SU-DHL-6 (cell line): ENCODE measurements around the gene RAE1.
A peak's percentile ranks its signal among the peaks of the same experiment; 100 is the strongest.

ENCODE experiments used
- H2AFZ ChIP-seq: fragments of 200-600 bp; sonication (generic); 2 replicates; pipeline ENCODE4 v1.6.1; 2014; ENCODE audit warnings: low read depth, mild to moderate bottlenecking, moderate library complexity, mixed read lengths, antibody characterized with exemption, low read length; ENCODE audit not compliant: severe bottlenecking
- H3F3A ChIP-seq: fragments of 200-600 bp; shearing (Covaris generic); 2 replicates; pipeline ENCODE4 v1.6.0; 2016; ENCODE audit warnings: antibody characterized with exemption, mild to moderate bottlenecking; ENCODE audit not compliant: insufficient read depth
- H3K27ac ChIP-seq: fragments of 200-600 bp; sonication (generic); 2 replicates; pipeline ENCODE4 v1.5.1; 2016; ENCODE audit warnings: low read depth, mild to moderate bottlenecking, low read length, moderate library complexity, mixed read lengths
- H3K27me3 ChIP-seq: fragments of 200-600 bp; sonication (generic), shearing (Covaris generic); 2 replicates; pipeline ENCODE4 v1.6.0; 2014; ENCODE audit warnings: mild to moderate bottlenecking, low read length
- H3K36me3 ChIP-seq: fragments of 200-600 bp; sonication (generic); 2 replicates; pipeline ENCODE4 v1.6.1; 2014; ENCODE audit warnings: mild to moderate bottlenecking, low read length, mixed read lengths
- H3K4me2 ChIP-seq: fragments of 300-600, 200-600 bp; shearing (Covaris generic), sonication (generic); 2 replicates; pipeline ENCODE4 v1.6.0; 2014; ENCODE audit warnings: low read length, low read depth, mild to moderate bottlenecking; ENCODE audit not compliant: poor library complexity, severe bottlenecking
- H3K4me3 ChIP-seq: fragments of 200-600 bp; sonication (generic); 2 replicates; pipeline ENCODE4 v1.5.1; 2014; ENCODE audit warnings: antibody characterized with exemption, low read length, mild to moderate bottlenecking, mixed read lengths; ENCODE audit not compliant: insufficient read depth, poor library complexity, severe bottlenecking
- H3K79me2 ChIP-seq: fragments of 200-600 bp; sonication (generic); 2 replicates; pipeline ENCODE4 v1.6.1; 2014; ENCODE audit warnings: mild to moderate bottlenecking, low read length, moderate library complexity; ENCODE audit not compliant: insufficient read depth
- H3K9ac ChIP-seq: fragments of 200-600 bp; sonication (generic); 2 replicates; pipeline ENCODE4 v1.7.0; 2014; ENCODE audit warnings: mild to moderate bottlenecking, low read length
- H3K9me2 ChIP-seq: fragments of 200-600 bp; sonication (generic); replicated peaks from 2 replicates; pipeline ENCODE4 v1.6.1; 2014; ENCODE audit warnings: low read length; ENCODE audit not compliant: insufficient read depth
- H3K9me3 ChIP-seq: fragments of 200-600 bp; sonication (generic); 2 replicates; pipeline ENCODE4 v1.6.1; 2014; ENCODE audit warnings: low read length, mixed read lengths; ENCODE audit not compliant: insufficient read depth
- H4K20me1 ChIP-seq: fragments of 200-600 bp; sonication (generic); 2 replicates; pipeline ENCODE4 v1.6.1; 2014; ENCODE audit warnings: low read depth, mild to moderate bottlenecking, antibody characterized with exemption, low read length, moderate library complexity, mixed read lengths
- EZH2phosphoT487 ChIP-seq: fragments of 200-600 bp; sonication (generic), shearing (Covaris generic); conservative IDR thresholded peaks from 2 replicates; pipeline ENCODE4 v1.6.1; 2018; ENCODE audit warnings: mild to moderate bottlenecking, antibody characterized with exemption, low read length, moderate library complexity, mixed read lengths
- TF ChIP-seq, protein P1 (sequence below): fragments of 200-600 bp; sonication (generic); IDR thresholded peaks from one replicate; pipeline ENCODE4 v1.5.1; 2017; ENCODE audit warnings: antibody characterized with exemption, mild to moderate bottlenecking, low read length, moderate library complexity; ENCODE audit not compliant: insufficient read depth, poor library complexity, severe bottlenecking

The RAE1 gene

DNA sequence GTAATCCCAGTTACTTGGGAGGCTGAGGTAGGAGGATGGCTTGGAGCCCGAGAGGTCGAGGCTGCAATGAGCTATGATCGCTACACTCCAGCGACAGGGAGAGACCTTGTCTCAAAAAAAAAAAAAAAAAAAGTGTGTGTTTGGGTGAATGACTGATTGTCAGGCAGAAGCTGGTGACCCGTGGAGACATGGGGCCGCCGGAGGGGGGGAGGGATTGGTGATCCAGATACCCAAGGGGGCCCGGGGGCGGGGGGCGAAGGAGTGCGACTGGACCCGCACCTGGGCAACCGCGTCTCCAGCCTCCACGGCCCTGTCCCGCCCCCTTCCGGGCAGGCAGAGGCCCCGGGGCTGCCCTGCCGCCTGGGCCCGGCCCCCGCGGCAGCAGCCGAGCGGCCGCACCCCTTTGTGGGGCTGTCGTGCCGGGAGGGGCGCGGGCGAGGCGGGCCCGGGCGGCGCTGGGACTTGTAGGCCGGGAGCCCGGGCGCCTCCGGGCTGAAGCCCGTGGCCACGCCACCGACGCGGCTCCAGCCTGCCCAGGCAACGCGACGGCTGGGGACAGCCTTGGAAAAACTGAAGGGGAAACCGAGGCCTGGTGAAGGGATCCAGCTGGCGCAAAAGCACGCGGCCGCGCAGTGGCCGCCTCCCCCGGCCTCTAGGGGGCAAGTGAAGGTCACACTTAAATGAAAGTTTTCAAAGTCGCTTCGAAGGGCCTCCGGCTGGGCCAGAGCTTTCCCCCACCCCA, 38.1 kb downstream of the RAE1 start:
- peak overlapping the region; percentile 71 for H3K9ac ChIP-seq
- H3K27ac ChIP-seq, result peak overlapping the region; percentile 98

DNA sequence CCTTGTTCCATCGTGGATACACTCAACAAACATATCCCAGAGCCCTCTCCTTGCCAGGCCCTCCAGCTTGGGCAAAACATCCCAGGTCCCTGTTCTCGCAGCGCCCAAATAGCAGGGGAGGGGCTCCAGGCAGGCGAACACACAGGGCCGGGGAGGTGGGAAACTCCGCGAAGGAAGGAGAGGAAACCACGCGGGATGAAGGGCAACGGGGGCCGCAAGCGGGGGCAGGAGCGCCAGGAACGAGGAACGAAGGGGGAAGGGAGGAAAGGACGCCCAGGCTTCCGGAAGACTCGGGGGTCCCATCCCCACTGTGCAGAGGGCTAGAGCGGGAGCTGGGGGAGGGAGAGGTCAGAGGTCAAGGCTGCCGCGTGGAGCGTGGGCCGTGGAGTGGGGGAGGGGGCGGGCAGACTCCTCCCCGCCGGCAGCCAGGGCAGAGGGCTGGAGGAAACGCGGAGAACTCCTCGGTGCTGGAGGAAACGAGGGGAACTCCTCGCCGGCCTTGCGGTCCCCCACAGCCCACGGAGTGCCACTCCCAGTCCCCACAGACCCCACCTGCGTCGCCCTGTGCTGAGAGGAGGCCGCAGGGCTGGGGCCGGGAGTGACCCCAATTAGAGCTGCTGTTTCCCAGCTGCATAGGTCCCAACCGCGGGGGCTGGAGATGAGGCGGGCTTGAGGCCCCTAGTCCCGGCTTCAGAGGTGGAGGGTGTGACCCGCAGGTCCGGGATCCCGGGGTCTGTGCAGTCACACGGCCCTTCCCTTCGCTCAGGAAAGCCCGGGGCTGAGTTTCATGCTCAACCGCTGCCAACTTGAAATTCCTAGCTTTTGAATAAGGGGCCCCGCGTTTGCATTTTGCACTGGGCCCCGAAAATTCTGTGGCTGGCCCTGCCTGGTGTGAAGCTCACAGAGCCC, 38.9 kb downstream of the RAE1 start:
- Histone ChIP-seq H3K36me3 (0 out of 2 replicates have a peak, but pooled peaks cover 11% of the 10 kb centered on the region), H3K9ac (peak overlapping the region; percentile 71), H4K20me1 (peaks cover 7% of the 10 kb centered on the region; the same call in 1 of the 2 replicates), H3K4me3 (peak overlapping the region; percentile 43), H3K79me2 (peaks cover 34% of the 10 kb centered on the region), H3K9me3 (no peaks in the 10 kb centered on the region), H3F3A (peaks cover 46% of the 10 kb centered on the region), H3K27ac (peak overlapping the region; percentile 98), H3K4me2 (peak overlapping the region; percentile 79), H3K9me2 (no peaks in the 10 kb centered on the region), H2AFZ (peak overlapping the region; percentile 69), H3K27me3 (no peaks in the 10 kb centered on the region)
- TF ChIP-seq, protein P1, sequence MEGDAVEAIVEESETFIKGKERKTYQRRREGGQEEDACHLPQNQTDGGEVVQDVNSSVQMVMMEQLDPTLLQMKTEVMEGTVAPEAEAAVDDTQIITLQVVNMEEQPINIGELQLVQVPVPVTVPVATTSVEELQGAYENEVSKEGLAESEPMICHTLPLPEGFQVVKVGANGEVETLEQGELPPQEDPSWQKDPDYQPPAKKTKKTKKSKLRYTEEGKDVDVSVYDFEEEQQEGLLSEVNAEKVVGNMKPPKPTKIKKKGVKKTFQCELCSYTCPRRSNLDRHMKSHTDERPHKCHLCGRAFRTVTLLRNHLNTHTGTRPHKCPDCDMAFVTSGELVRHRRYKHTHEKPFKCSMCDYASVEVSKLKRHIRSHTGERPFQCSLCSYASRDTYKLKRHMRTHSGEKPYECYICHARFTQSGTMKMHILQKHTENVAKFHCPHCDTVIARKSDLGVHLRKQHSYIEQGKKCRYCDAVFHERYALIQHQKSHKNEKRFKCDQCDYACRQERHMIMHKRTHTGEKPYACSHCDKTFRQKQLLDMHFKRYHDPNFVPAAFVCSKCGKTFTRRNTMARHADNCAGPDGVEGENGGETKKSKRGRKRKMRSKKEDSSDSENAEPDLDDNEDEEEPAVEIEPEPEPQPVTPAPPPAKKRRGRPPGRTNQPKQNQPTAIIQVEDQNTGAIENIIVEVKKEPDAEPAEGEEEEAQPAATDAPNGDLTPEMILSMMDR, result no peak
- TF ChIP-seq EZH2phosphoT487, result no peak

More for the DNA sequence above, 38.1 kb downstream of the RAE1 start:
- Histone ChIP-seq H3K4me3 (peak overlapping the region; percentile 43), H2AFZ (peak overlapping the region; percentile 69), H3K9me2 (no peaks in the 10 kb centered on the region), H3F3A (peaks cover 46% of the 10 kb centered on the region), H3K27me3 (no peaks in the 10 kb centered on the region), H3K4me2 (peak overlapping the region; percentile 79), H3K79me2 (peaks cover 26% of the 10 kb centered on the region), H3K9me3 (no peaks in the 10 kb centered on the region), H3K36me3 (0 out of 2 replicates have a peak, but pooled peaks cover 11% of the 10 kb centered on the region), H4K20me1 (peaks cover 7% of the 10 kb centered on the region; the same call in 1 of the 2 replicates)
- TF ChIP-seq EZH2phosphoT487, result no peak
- TF ChIP-seq, protein P1, result peak; percentile 48

- TF ChIP-seq EZH2phosphoT487, result no peak
- TF ChIP-seq, protein P1, result no peak
- Histone ChIP-seq H3K9me3 (no peaks in the 10 kb centered on the region), H4K20me1 (peaks cover 7% of the 10 kb centered on the region; the same call in 1 of the 2 replicates), H3K9me2 (no peaks in the 10 kb centered on the region), H3K4me2 (peak within 1 kb of the TSS; percentile 100), H3K9ac (peak within 1 kb of the TSS; percentile 99), H3K4me3 (peak within 1 kb of the TSS; percentile 99), H3K27ac (peak within 1 kb of the TSS; percentile 98), H2AFZ (peak within 1 kb of the TSS; percentile 15), H3F3A (peaks cover 46% of the 10 kb centered on the region), H3K36me3 (0 out of 2 replicates have a peak, but pooled peaks cover 11% of the 10 kb centered on the region), H3K79me2 (peaks cover 43% of the 10 kb centered on the region), H3K27me3 (no peaks in the 10 kb centered on the region)
Observed at GRCh38 chr20:57390604-57391438, 39.8 kb downstream of the RAE1 start, which contains the start of gene RBM38. Gene RBM38, plus strand, starts transcription at chr20:57391396. Its CDS starts 186 bp downstream, at chr20:57391582.
